HG03039 (cell line): Measurements from ENCODE around the gene SP4.

Source experiments
- ATAC-seq: cut with Tn5 transposase; IDR thresholded peaks from one replicate; pipeline ENCODE4 v1.9.1; 2021; ENCODE audit warnings: mild to moderate bottlenecking, moderate library complexity; ENCODE audit not compliant: unreplicated experiment

The SP4 gene

DNA sequence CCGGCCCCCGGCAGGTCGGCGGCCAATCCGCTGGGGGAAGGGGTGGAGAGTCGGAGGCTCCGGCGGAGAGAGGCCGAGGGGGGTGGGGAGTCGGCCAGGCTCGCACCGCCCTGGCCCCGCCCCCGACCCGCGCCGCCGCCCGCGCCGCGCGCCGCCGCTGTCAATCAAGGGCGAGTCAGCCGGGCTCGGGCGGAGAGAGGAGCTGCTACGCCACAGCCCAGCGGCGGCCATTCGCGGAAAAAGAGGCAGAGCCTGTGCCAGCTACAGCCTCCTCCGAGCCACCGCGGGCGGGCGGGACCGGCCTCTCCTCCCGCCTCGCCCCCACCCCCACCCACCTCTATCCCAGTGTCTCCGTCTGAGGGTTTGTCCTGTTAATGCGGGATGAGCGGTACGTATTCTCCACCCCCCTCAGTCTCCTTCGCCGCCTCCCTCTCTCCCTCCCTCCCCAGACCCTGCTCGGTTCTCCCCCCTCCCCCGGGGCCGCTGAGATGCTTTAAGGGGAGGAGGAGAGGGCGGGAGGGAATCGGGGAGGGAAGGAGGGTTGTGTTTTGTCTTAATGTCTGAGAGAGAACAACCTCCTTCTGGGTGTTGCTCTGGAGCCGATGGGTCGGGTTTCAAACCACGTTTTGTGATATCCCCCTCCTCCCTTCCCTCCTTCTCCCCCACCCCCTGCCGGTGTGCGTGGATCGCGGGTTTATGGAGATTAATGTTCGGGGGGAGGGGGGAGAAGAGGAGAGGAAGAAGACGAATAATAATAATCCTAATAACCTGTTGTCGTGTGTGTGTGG, at the start of gene SP4:
SP4 (plus strand) TSS at position 213 of the 788 bp plus-strand sequence; CDS start at position 382, 169 bp downstream.
- peak; percentile 67 for ATAC-seq

DNA sequence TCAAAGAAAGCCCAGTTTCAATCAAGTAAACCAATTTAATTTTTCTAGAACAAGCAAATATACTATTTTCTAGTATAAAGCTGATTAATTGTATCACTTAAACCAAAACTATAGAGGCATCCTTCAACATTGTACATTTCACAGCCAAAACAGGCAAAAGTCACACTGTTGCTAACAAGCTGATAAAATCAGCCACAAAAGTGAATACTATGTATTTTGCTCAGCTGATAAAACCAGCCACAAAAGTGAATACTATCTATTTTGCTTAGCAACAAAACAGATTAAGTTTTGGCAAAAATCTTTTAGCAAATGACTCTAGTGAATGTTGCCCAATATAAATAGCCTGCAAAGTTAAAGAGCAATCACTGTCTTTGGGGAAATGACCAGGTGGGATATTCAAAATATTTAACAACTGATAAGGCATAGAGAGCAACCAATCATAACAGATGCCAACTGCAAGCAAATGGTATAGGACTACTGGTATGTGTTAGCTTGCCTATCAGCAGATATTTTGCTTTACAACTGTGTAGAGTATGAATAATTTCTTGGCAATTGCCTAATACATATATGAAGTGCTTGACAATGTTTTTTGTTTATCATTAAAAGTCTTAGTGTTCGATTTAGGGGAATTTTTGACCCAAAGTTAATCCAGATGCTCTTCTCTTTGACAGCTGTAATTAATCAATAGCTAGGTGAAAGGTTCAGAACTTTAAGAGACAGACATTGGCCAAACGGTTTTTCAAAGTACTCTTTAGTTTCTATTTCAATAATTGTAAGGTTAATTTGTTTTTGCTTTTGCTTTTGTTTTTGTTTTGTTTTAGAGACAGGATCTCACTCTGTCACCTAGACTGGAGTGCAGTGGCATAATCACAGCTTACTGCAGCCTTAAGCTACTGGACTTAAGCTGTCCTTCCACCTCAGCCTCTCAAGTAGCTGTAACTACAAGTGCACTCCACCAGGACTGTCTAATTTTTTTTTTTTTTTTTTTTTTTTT, 44.4 kb upstream of the SP4 start:
- ATAC-seq, result peak; percentile 68

DNA sequence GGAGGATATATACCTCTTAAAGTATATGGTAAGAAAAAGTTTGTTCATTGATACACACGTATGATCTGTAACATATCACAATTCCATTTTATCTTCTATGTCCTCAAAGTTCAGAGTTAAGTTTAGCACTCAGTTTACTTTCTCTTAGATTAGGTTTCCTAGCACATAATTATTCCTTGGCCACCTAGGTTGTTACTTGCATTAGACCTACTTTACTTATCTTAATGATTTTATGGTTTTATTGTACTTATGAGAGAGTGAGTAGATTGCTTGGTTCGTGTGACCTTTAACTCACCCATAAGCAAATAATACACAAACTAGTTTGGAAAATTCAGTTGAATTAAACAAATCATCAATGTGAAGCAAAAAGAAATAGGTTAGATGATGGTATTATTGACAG, 33.9 kb upstream of the SP4 start:
- no peak for ATAC-seq

DNA sequence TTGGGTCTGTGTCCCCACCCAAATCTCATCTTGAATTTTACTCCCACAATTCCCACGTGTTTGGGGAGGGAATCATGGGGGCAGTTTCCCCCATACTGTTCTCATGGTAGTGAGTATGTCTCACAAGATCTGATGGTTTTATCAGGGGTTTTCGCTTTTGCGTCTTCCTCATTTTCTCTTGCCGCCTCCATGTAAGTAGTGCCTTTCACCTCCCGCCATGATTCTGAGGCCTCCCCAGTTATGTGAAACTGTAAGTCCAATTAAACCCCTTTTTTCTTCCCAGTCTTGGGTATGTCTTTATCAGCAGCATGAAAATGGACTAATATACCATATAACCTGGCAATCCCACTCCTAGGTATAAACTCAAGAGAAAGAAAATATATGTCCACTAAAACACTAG, 25.9 kb upstream of the SP4 start:
- ATAC-seq, result no peak

- no peak for ATAC-seq
These were observed 19.9 kb upstream of the SP4 start for GRCh38 chr7:21407796-21408480.

DNA sequence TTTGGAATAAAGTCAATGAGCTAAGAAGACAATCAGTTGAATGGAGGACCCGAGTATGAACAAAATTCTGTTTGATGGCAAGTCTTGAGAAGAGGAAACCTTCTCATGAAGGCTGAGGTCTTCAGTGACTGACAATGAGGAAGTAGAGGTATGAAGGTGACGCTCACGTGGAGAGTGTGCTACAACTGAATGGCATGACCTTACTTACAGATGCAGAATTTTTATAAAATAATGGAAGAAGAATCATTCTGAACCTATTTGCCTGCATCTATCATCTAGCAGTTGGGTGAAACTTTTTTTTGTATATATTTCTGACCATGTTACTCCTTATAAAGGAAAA, 19.4 kb upstream of the SP4 start:
- ATAC-seq, result no peak

DNA sequence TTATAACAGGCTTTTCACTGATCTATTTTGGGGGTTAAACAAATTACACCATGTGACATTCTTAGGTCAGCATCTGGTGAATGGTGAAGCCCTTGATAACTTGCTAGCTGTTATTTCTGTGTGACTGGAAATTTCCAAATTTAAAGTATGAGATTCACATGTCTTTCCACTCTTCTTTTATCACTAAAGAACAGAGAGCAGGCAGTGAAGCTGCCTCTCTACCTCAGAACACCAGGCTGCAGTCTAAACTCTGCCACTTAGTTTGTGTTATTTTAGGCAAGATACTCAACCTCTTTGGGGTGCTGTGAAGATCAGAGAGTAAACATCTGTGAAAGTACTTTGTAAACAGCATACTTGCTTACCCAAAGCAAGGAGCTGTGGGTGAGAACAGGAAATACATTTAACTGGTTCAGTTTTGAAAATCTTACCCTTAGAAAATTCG, 15.5 kb upstream of the SP4 start:
- peak; percentile 48 for ATAC-seq

DNA sequence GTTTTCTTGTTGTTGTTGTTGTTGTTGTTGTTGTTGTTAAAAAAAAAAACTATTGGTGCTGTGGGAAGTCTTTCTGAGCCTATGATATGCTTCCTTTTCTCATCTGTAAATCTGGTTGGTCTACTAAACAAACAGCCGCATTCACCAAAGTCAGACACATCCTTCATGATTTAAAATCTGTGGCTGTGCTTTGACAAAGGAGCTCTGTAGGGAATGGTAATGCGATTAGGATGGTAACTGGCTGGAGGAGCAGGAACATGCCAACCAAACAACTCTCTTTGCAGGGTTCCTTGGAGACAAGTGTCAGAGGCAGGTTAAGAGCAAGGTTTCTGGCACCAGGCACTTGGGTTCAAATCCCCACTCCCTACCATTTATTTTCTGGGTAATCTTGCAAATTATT, 14.9 kb upstream of the SP4 start:
- ATAC-seq, result no peak

DNA sequence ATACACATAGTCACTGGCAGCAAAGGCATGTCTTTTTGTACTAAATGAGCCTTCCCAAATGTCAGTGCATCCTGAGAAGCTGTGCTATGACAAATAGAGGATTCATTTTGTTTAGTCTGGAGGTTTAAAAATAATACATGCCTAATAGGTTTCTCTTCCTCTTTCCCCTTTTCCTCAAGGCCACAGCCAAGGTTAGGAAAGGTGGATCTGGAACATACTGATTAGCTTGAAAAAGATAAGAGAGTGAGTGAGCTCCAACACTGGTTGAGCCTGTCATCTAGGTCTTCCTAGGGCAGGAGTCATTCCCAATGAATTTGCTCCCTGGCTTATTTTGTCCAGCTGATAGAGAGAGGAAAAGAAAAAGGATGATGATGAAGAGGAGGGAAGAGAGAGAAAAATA, 14.4 kb upstream of the SP4 start:
- ATAC-seq, result no peak

DNA sequence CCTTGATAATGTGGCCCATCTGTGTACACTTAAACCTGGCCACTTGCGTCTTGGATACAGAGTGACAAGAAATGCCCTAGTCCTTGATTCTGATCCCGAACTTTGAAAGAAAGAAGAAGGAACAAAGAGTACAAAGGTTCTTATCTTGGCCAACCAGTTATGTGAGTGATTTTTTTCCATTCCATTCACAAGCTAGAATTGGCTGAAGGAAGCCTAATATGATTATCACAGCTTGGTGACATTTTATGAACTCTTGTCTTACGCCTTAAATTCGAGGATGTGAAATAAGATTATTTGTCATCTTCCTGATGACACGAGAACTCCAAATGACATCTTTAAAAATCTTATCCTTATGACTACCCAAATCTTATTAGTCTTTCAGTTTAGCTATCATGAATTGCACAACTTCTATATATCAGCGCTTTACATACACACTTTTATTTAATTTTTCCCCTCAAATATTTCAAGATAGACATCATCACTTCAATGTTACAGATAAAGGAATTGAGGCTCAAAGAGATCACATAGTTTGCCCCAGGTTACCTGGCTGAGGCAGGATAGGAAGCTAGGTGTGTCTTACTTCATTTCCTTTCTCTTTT, 13.0 kb upstream of the SP4 start:
- ATAC-seq, result no peak

- no peak for ATAC-seq
These were observed 10.2 kb upstream of the SP4 start for GRCh38 chr7:21417647-21418046.

GRCh38 chr7:21422751-21423150, 5.1 kb upstream of the SP4 start:
- ATAC-seq, result no peak

- ATAC-seq, result no peak
These were observed 2.6 kb upstream of the SP4 start for GRCh38 chr7:21425290-21425689.

- no peak for ATAC-seq
These were observed 1.3 kb upstream of the SP4 start for GRCh38 chr7:21426286-21427181.

DNA sequence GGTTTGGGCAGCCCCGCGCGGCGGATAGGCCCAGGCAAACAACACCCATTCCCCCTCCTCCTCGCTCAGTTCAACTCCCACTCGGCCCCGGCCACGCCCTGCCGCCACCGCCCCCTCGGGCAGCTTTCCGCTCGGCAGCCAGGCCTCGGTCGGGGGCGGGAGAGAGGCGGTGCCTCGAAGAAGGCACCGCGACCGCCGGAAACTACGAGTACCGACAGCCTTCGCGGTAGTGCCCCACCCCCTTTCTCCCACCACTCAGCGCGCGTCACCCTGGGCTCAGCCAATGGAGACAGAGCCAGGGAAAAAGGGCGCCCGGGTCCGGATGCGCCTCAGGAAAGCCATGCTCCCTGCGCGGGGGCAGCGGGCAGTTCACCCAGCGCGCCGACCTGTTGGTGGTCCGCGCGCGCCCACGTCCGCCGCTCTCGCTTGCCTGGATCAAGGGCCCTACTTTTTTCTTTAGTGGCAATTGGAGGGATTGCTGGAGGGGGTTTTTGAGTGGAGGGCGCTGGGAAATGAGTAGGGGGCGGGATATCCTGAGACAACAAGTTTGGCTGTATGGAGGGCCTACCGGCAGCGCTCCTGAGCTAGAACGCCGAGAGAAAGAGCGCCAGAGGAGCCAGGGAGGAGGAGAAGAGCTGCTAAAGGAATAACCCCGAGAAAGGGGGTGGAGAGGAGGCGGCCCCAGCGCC, 557 bp upstream of the SP4 start:
- peak; percentile 80 for ATAC-seq

GRCh38 chr7:21428659-21428941, 717 bp downstream of the SP4 start:
- no peak for ATAC-seq

GRCh38 chr7:21429021-21429420, 1.1 kb downstream of the SP4 start:
- no peak for ATAC-seq

- ATAC-seq, result no peak
These were observed 2.1 kb downstream of the SP4 start for GRCh38 chr7:21429786-21430574.

- ATAC-seq, result no peak
These were observed 2.7 kb downstream of the SP4 start for GRCh38 chr7:21430575-21430954.
